ENCODE data around the gene ETV1. TPM values are rescaled to one million over a fixed set of nuclear protein-coding genes. Genes with fewer than 3 reads are reported as not detected.
A peak's percentile ranks its signal among the peaks of the same experiment; 100 is the strongest.

ETV1 gene
- total RNA-seq, 1 donor, result 75.7 TPM

GRCh38 chr7:13850185-13850752 lies 139.2 kb downstream of the ETV1 start:
- DNase-seq (ENCODE audit: low read depth), result peak; percentile 95
- H3K4me3 ChIP-seq (ENCODE audit: low read depth, low read length), result no peak overlapping the region
- TF ChIP-seq CTCF (IDR thresholded peaks at IDR 0.05; ENCODE audit: insufficient read depth, low read length), result no peak

GRCh38 chr7:13849163-13849892 lies 140.1 kb downstream of the ETV1 start:
- TF ChIP-seq CTCF (IDR thresholded peaks at IDR 0.05; ENCODE audit: insufficient read depth, low read length), result no peak
- no peak overlapping the region for H3K4me3 ChIP-seq (ENCODE audit: low read depth, low read length)
- no peak for DNase-seq (ENCODE audit: low read depth)

GRCh38 chr7:13848681-13849131 lies 140.8 kb downstream of the ETV1 start:
- peak; percentile 58 for DNase-seq (ENCODE audit: low read depth)
- no peak for TF ChIP-seq CTCF (IDR thresholded peaks at IDR 0.05; ENCODE audit: insufficient read depth, low read length)
- no peak overlapping the region for H3K4me3 ChIP-seq (ENCODE audit: low read depth, low read length)

GRCh38 chr7:13846386-13846785 lies 143.1 kb downstream of the ETV1 start:
- no peak for DNase-seq (ENCODE audit: low read depth)
- H3K4me3 ChIP-seq (ENCODE audit: low read depth, low read length), result no peak overlapping the region
- TF ChIP-seq CTCF (IDR thresholded peaks at IDR 0.05; ENCODE audit: insufficient read depth, low read length), result no peak

DNA sequence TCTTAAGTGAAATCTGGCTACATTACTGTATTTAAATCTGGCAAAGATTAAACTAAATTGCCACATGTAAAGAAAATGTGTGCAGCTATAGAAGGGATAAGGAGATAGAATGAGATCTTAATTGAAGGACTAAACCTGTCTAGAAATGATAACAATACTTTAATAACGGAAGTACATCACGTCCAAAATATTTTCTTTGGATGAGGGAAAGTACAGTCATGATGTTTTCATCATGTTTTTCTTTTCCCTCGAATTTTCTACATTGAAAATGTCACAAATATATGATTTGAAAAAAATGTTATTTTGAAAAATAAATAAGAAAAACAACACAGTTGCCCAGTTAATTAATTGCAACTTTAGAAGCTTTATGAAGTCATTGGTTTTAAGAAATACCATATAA lies 143.9 kb downstream of the ETV1 start:
- H3K4me3 ChIP-seq (ENCODE audit: low read depth, low read length), result no peak overlapping the region
- no peak for DNase-seq (ENCODE audit: low read depth)
- no peak for TF ChIP-seq CTCF (IDR thresholded peaks at IDR 0.05; ENCODE audit: insufficient read depth, low read length)

DNA sequence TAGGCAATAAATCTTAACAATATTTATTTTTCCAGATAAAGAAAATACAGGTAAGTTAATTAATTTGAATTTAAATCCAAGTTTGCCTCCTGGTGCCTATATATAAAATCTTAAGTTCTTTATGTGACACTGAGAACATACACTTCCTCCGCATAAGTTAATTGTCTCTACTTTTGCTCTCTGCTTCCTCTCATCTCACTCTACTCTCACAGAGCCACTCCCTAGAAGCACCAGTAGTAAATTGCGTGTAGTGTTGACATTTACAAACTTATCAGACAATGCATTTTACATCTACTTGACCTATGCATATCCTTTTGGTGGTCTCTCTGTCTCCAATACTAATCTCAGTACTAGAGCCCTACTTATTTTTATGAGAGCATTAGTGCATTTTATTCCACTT lies 144.5 kb downstream of the ETV1 start:
- no peak overlapping the region for H3K4me3 ChIP-seq (ENCODE audit: low read depth, low read length)
- TF ChIP-seq CTCF (IDR thresholded peaks at IDR 0.05; ENCODE audit: insufficient read depth, low read length), result no peak
- no peak for DNase-seq (ENCODE audit: low read depth)
